Subcutaneous abdominal adipose tissue (tissue), 5 donors: Measurements from ENCODE around the gene CA11.

ENCODE experiments used
- H3K27ac ChIP-seq: one replicate; pipeline ENCODE4 v1.7.0; 2013; ENCODE audit warnings: low read depth, mild to moderate bottlenecking, inconsistent platforms, low read length, moderate library complexity
- H3K27me3 ChIP-seq, 5 donors: one replicate each; pipeline ENCODE4 v1.7.0; 2013; ENCODE audit warnings: low read length in 5 of 5, inconsistent platforms in 1 of 5; ENCODE audit not compliant: control insufficient read depth in 5 of 5, insufficient read depth in 4 of 5
- H3K36me3 ChIP-seq, 5 donors: one replicate each; pipeline ENCODE4 v1.7.0; 2013; ENCODE audit warnings: low read length in 5 of 5; ENCODE audit not compliant: control insufficient read depth in 5 of 5, insufficient read depth in 5 of 5
- H3K4me1 ChIP-seq, 5 donors: one replicate each; pipeline ENCODE4 v1.7.0; 2013; ENCODE audit warnings: low read length in 5 of 5, mild to moderate bottlenecking in 3 of 5, moderate library complexity in 1 of 5; ENCODE audit not compliant: control insufficient read depth in 5 of 5, insufficient read depth in 5 of 5
- H3K4me3 ChIP-seq, 5 donors: one replicate each; pipeline ENCODE4 v1.7.0; 2013; ENCODE audit warnings: low read length in 5 of 5, low read depth in 1 of 5
- H3K9ac ChIP-seq, 5 donors: one replicate each; pipeline ENCODE4 v1.7.0; 2013; ENCODE audit warnings: low read length in 5 of 5, mild to moderate bottlenecking in 4 of 5, moderate library complexity in 3 of 5
- H3K9me3 ChIP-seq, 5 donors: one replicate each; pipeline ENCODE4 v1.7.0; 2013; ENCODE audit warnings: low read length in 5 of 5; ENCODE audit not compliant: control insufficient read depth in 5 of 5
- donor health status: healthy.
- donor health status: healthy.
- donor health status: healthy.
- donor health status: healthy.
- donor health status: healthy.

The CA11 gene

DNA sequence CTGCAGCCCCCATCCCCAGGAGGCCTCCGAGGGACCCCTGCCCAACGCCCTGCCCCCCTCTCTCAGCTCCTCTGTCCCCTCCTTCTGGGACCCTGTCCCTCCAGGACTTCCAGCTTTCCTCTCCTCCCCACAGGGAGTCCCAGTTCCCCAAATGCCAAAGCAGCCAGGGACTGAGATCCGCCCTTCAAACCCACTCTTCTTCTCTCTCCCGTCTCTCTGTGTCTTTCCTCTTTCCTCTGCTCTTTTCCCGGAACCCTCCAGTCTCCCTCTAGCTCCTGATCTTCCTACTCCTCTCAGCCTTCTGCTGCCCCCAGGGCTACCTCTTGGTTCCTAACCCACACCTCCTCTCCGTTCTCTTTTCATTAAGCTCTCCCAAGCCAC is 377 bp downstream of the CA11 start:
- no peaks in the 10 kb centered on the region for H3K36me3 ChIP-seq
- H3K9ac ChIP-seq = peak overlapping the region in 4 of 5 donors; percentile 23 to 68 (median 64)
- peaks cover 0 to 8% (median 0%) of the 10 kb centered on the region in 5 donors for H3K27me3 ChIP-seq
- H3K9me3 ChIP-seq = no peaks in the 10 kb centered on the region
- H3K27ac ChIP-seq = peak overlapping the region; percentile 60
- H3K4me1 ChIP-seq = peaks cover 1 to 20% (median 18%) of the 10 kb centered on the region in 5 donors
- H3K4me3 ChIP-seq = peak overlapping the region in 4 of 5 donors; percentile 55 to 71 (median 60)

- peak overlapping the region in 4 of 5 donors; percentile 26 to 68 (median 64) for H3K9ac ChIP-seq
- peak overlapping the region; percentile 60 for H3K27ac ChIP-seq
- H3K4me1 ChIP-seq = peaks cover 1 to 20% (median 18%) of the 10 kb centered on the region in 5 donors
- no peaks in the 10 kb centered on the region for H3K36me3 ChIP-seq
- no peaks in the 10 kb centered on the region for H3K9me3 ChIP-seq
- H3K27me3 ChIP-seq = peaks cover 0 to 8% (median 0%) of the 10 kb centered on the region in 5 donors
- H3K4me3 ChIP-seq = peak overlapping the region in 4 of 5 donors; percentile 49 to 61 (median 57)
Observed at GRCh38 chr19:48644839-48645619, 958 bp downstream of the CA11 start.

DNA sequence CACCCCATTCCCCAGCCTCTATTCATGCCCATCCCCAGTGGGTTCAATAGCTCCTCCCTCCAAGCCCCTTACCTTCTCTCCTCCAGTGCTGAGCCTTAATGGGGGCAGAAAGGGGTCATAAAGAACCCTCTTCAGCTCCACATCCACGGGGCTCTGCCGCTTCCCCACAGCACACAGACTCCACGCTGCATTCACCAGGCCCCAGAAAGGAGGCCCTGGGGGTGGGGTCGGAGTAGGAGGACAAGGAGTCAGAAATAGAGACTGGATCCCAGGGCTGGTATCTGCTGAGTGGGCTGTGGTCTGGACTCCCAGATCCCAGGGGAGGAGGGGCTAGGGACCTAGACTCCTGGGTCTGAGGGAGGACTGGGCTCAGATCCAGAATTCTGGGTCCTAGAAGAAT is 1.6 kb downstream of the CA11 start:
- no peak overlapping the region for H3K27ac ChIP-seq
- H3K4me3 ChIP-seq = no peak overlapping the region
- no peak overlapping the region for H3K9ac ChIP-seq

GRCh38 chr19:48642862-48643261 is 3.1 kb downstream of the CA11 start:
- H3K9me3 ChIP-seq = no peaks in the 10 kb centered on the region
- no peak overlapping the region for H3K9ac ChIP-seq
- no peak overlapping the region for H3K27ac ChIP-seq
- H3K36me3 ChIP-seq = no peaks in the 10 kb centered on the region
- H3K27me3 ChIP-seq = peaks cover 0 to 8% (median 0%) of the 10 kb centered on the region in 5 donors
- peaks cover 10 to 35% (median 30%) of the 10 kb centered on the region in 5 donors for H3K4me1 ChIP-seq
- H3K4me3 ChIP-seq = no peak overlapping the region

More for the DNA sequence above, 1.6 kb downstream of the CA11 start:
- Histone ChIP-seq H3K4me1 (peaks cover 1 to 26% (median 20%) of the 10 kb centered on the region in 5 donors), H3K36me3 (no peaks in the 10 kb centered on the region), H3K27me3 (peaks cover 0 to 8% (median 0%) of the 10 kb centered on the region in 5 donors), H3K9me3 (no peaks in the 10 kb centered on the region)

DNA sequence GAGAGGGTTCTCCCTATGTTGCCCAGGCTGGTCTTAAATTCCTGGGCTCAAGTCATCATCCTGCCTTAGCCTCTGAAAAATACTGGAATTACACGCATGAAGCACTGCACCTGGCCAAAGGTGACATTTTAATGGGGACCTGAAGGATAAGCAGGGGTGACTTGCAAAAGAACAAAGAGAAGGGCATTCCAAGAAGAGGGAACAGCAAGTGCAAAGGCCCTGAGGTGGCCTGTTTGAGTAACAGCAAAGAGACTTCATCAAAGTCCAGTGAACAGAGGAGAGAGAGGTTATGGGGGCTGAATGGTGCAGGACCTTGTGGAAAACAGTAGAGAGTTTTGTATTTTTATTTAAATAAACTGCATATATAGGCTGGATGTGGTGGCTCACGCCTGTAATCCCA is 4.1 kb downstream of the CA11 start:
- peaks cover 10 to 39% (median 34%) of the 10 kb centered on the region in 5 donors for H3K4me1 ChIP-seq
- no peaks in the 10 kb centered on the region for H3K36me3 ChIP-seq

GRCh38 chr19:48639483-48640375 is 6.3 kb downstream of the CA11 start:
- no peaks in the 10 kb centered on the region for H3K9me3 ChIP-seq
- H3K4me1 ChIP-seq = peaks cover 10 to 37% (median 35%) of the 10 kb centered on the region in 5 donors
- H3K4me3 ChIP-seq = no peak overlapping the region
- no peak overlapping the region for H3K9ac ChIP-seq
- H3K27me3 ChIP-seq = no peaks in the 10 kb centered on the region
- H3K36me3 ChIP-seq = no peaks in the 10 kb centered on the region
- no peak overlapping the region for H3K27ac ChIP-seq

More for the DNA sequence above, 4.1 kb downstream of the CA11 start:
- Histone ChIP-seq H3K9ac (no peak overlapping the region), H3K27me3 (peaks cover 0 to 8% (median 0%) of the 10 kb centered on the region in 5 donors), H3K27ac (no peak overlapping the region), H3K9me3 (no peaks in the 10 kb centered on the region), H3K4me3 (no peak overlapping the region)

GRCh38 chr19:48638831-48639381 is 7.1 kb downstream of the CA11 start:
- no peaks in the 10 kb centered on the region for H3K36me3 ChIP-seq
- H3K27ac ChIP-seq = no peak overlapping the region
- peak overlapping the region in 2 of 5 donors; percentile 3 to 16 for H3K9ac ChIP-seq
- H3K4me3 ChIP-seq = peak overlapping the region in 4 of 5 donors; percentile 61 to 90 (median 84)
- peaks cover 13 to 45% (median 40%) of the 10 kb centered on the region in 5 donors for H3K4me1 ChIP-seq
- no peaks in the 10 kb centered on the region for H3K27me3 ChIP-seq
- H3K9me3 ChIP-seq = no peaks in the 10 kb centered on the region

DNA sequence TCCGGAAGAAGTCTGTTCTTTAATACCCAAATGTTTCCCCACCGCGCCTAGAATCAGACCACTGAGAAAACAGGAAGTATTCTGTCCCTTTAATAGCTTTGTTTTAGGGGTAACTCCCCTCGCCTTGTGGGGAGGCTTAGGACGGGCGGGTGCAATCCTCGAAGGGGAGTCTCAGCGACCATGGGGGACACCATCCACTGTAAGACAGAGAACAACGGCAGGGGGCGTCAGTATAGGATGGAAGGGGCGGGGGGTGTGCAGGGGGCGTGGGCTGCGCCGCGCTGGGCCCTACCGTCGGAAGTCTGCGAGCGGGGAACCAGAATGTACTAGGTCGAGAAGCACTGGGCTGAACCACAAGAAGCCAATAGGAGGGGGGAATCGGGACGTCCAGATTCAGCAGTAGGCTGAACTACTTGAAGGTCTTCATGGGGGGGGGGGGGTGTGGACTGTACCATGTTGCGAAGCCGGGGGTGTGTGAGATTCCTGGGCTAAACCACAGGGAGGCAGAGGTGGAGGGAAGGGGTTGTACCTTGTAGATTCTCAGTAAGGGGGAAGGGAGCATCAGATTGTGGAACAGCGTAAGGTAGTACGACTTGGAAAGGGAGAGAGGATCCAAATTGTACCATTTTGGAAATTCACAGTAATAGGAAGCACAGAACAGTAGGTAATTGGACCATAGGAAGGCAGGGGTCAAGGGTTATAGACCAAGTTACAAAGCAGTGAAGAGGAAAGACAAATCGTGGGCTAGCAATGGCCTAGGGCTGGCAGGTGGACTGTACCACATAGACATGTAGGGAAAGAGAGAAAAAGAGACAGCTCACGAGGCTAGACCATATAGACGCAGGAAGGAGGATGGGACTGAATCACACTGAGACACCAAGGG is 7.8 kb downstream of the CA11 start:
- H3K27ac ChIP-seq = peak overlapping the region; percentile 91
- no peaks in the 10 kb centered on the region for H3K27me3 ChIP-seq
- peak overlapping the region; percentile 70 to 90 (median 83) for H3K4me3 ChIP-seq
- peak overlapping the region; percentile 59 to 84 (median 77) for H3K9ac ChIP-seq
- H3K4me1 ChIP-seq = peaks cover 14 to 52% (median 47%) of the 10 kb centered on the region in 5 donors
- no peaks in the 10 kb centered on the region for H3K9me3 ChIP-seq
- H3K36me3 ChIP-seq = no peaks in the 10 kb centered on the region

DNA sequence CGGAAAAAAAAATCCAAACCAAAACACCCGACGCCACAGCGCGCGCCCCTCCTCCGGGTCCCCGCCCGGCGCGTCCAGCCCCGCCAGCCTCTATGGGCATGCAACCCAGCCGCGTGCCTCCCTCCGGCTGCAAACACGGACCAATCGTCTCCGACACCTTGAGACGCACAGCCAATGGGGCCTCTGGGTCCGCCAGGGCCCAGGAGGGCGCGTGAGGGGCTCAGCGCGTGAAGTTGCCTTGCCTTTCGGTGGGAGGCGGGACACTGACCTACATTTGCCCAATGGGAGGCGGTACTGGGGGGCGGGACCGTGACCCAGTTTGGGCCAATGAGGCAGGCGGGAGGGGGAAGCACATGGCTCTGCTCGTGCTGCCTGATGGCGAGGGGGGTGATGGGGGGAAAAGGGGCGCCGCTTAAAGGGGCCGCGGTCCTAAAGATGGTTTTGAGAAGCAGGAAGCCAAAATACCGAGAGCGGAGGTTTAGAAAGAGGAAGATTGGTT is 8.5 kb downstream of the CA11 start:
- peaks cover 16 to 59% (median 54%) of the 10 kb centered on the region in 5 donors for H3K4me1 ChIP-seq
- H3K27me3 ChIP-seq = no peaks in the 10 kb centered on the region
- peak overlapping the region; percentile 80 to 94 (median 86) for H3K4me3 ChIP-seq
- peaks cover 0 to 7% (median 4%) of the 10 kb centered on the region in 5 donors for H3K36me3 ChIP-seq
- peak overlapping the region; percentile 59 to 84 (median 79) for H3K9ac ChIP-seq
- H3K27ac ChIP-seq = peak overlapping the region; percentile 91
- no peaks in the 10 kb centered on the region for H3K9me3 ChIP-seq
